Gastroesophageal sphincter (tissue), 4 donors: Measurements from ENCODE around the gene KCNG1. TPM values are rescaled to one million over a fixed set of nuclear protein-coding genes. Genes with fewer than 3 reads are reported as not detected.

Source experiments
- ATAC-seq: fragments of 150-250 bp; one replicate; pipeline ENCODE4 v1.9.1; 2016; ENCODE audit warnings: mild to moderate bottlenecking, moderate library complexity
- H3K27ac ChIP-seq, 4 donors: fragments of 200-600 bp; sonication (generic) in 3 of 4; 1 replicate in 3 of 4; 2 replicates in 1 of 4; pipeline ENCODE4 v1.5.1; 2016 to 2019
- H3K27me3 ChIP-seq: fragments of 200-600 bp; sonication (generic); one replicate; pipeline ENCODE4 v1.5.1; 2019
- H3K36me3 ChIP-seq, 2 donors: fragments of 200-600 bp; sonication (generic); one replicate each; pipeline ENCODE4 v1.5.1; 2019; ENCODE audit warnings: control low read depth in 1 of 2
- H3K4me1 ChIP-seq, 3 donors: fragments of 200-600 bp; sonication (generic); 1 replicate in 2 of 3; 2 replicates in 1 of 3; pipeline ENCODE4 v1.5.1; 2016 to 2019; ENCODE audit warnings: control low read depth in 2 of 3
- H3K4me3 ChIP-seq, 2 donors: fragments of 200-600 bp; sonication (generic); one replicate each; pipeline ENCODE4 v1.5.1; 2019; ENCODE audit warnings: mild to moderate bottlenecking in 1 of 2, moderate library complexity in 1 of 2
- H3K9me3 ChIP-seq, 3 donors: fragments of 200-600 bp; sonication (generic); one replicate each; pipeline ENCODE4 v1.5.1; 2017 to 2019; ENCODE audit warnings: control low read depth in 2 of 3
- EP300 ChIP-seq: sonication (generic); formaldehyde crosslinking; IDR thresholded peaks from one replicate; pipeline ENCODE4 v1.6.1; 2017; ENCODE audit warnings: antibody characterized with exemption, mild to moderate bottlenecking
- POLR2A ChIP-seq, 2 donors: fragments of 450-650 bp; IDR thresholded peaks; one replicate each; pipeline ENCODE4 v1.6.1; 2017; ENCODE audit warnings: antibody characterized with exemption in 2 of 2, mild to moderate bottlenecking in 2 of 2, moderate library complexity in 1 of 2
- POLR2AphosphoS5 ChIP-seq: sonication (generic); formaldehyde crosslinking; IDR thresholded peaks from one replicate; pipeline ENCODE4 v1.6.1; 2017; ENCODE audit warnings: antibody characterized with exemption
- WGBS, 2 donors: methylation state at CpG; one replicate each; pipeline ENCODE4 v1.1.5; 2018; ENCODE audit warnings: low coverage in 1 of 2; 5-methylcytosine and 5-hydroxymethylcytosine counted together
- total RNA-seq, 4 donors: library from RNA; depleted of rRNA; stranded (reverse); fragments of >200 nt; gene quantifications; one replicate each; pipeline ENCODE4 v1.1.0, GENCODE V29; 2016
- TF ChIP-seq, protein P1 (sequence below), 4 experiments: fragments of 200-600 bp in 2 of 4; fragments of 450-650 bp in 2 of 4; sonication (generic) in 1 of 4; IDR thresholded peaks; one replicate each; pipeline ENCODE4 v1.5.1; 2017 to 2019; ENCODE audit warnings: antibody characterized with exemption in 4 of 4, mild to moderate bottlenecking in 2 of 4, moderate library complexity in 2 of 4

KCNG1 gene
- total RNA-seq, 4 donors from 2014 or later = 0.35 to 0.46 (median 0.40) TPM; not detected in 1

- peaks cover 69% of the 10 kb centered on the region for H3K27me3 ChIP-seq
- no peak overlapping the region for H3K4me3 ChIP-seq
- WGBS, 2 donors = 2 to 5% methylated on average over 4 to 8 of the region's 13 CpGs
Measured at GRCh38 chr20:50987493-50988210, 35.3 kb downstream of the KCNG1 start.

GRCh38 chr20:50983321-50983720, 39.6 kb downstream of the KCNG1 start:
- ATAC-seq = no peak
- peaks cover 0 to 14% (median 0%) of the 10 kb centered on the region in 3 donors for H3K4me1 ChIP-seq
- H3K27me3 ChIP-seq = peaks cover 77% of the 10 kb centered on the region
- no peak for TF ChIP-seq EP300
- TF ChIP-seq POLR2AphosphoS5 = no peak
- no peak for TF ChIP-seq POLR2A (IDR thresholded peaks at IDR 0.05)
- TF ChIP-seq, protein P1, sequence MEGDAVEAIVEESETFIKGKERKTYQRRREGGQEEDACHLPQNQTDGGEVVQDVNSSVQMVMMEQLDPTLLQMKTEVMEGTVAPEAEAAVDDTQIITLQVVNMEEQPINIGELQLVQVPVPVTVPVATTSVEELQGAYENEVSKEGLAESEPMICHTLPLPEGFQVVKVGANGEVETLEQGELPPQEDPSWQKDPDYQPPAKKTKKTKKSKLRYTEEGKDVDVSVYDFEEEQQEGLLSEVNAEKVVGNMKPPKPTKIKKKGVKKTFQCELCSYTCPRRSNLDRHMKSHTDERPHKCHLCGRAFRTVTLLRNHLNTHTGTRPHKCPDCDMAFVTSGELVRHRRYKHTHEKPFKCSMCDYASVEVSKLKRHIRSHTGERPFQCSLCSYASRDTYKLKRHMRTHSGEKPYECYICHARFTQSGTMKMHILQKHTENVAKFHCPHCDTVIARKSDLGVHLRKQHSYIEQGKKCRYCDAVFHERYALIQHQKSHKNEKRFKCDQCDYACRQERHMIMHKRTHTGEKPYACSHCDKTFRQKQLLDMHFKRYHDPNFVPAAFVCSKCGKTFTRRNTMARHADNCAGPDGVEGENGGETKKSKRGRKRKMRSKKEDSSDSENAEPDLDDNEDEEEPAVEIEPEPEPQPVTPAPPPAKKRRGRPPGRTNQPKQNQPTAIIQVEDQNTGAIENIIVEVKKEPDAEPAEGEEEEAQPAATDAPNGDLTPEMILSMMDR (IDR thresholded peaks at IDR 0.05) = no peak
- no peak overlapping the region for H3K27ac ChIP-seq
- WGBS, 2 donors = 44 to 71% methylated on average over 2 of the region's 2 CpGs
- no peak overlapping the region for H3K4me3 ChIP-seq
- H3K9me3 ChIP-seq = no peaks in the 10 kb centered on the region
- H3K36me3 ChIP-seq = no peaks in the 10 kb centered on the region

More at GRCh38 chr20:50987493-50988210, 35.3 kb downstream of the KCNG1 start:
- TF ChIP-seq, protein P1 (IDR thresholded peaks at IDR 0.05) = peak; percentile 88 to 96 (median 90)
- TF ChIP-seq EP300 = no peak
- Histone ChIP-seq H3K9me3 (no peaks in the 10 kb centered on the region), H3K36me3 (no peaks in the 10 kb centered on the region), H3K4me1 (peaks cover 0 to 7% (median 0%) of the 10 kb centered on the region in 3 donors), H3K27ac (no peak overlapping the region)
- peak; percentile 95 for ATAC-seq

- WGBS, 2 donors = 13 to 22% methylated on average over 3 to 4 of the region's 4 CpGs
- no peak overlapping the region for H3K27ac ChIP-seq
- H3K27me3 ChIP-seq = peaks cover 87% of the 10 kb centered on the region
- peaks cover 0 to 8% (median 0%) of the 10 kb centered on the region in 3 donors for H3K4me1 ChIP-seq
- H3K36me3 ChIP-seq = no peaks in the 10 kb centered on the region
- H3K9me3 ChIP-seq = no peaks in the 10 kb centered on the region
- no peak for ATAC-seq
- TF ChIP-seq EP300 (no peak), POLR2AphosphoS5 (no peak), POLR2A (IDR thresholded peaks at IDR 0.05) (no peak)
- TF ChIP-seq, protein P1 (IDR thresholded peaks at IDR 0.05) = no peak
- H3K4me3 ChIP-seq = no peak overlapping the region
Measured at GRCh38 chr20:50982363-50982762, 40.5 kb downstream of the KCNG1 start.

GRCh38 chr20:50981714-50982048, 41.2 kb downstream of the KCNG1 start:
- Histone ChIP-seq H3K4me3 (no peak overlapping the region), H3K36me3 (no peaks in the 10 kb centered on the region), H3K27me3 (peaks cover 93% of the 10 kb centered on the region), H3K4me1 (peaks cover 0 to 8% (median 0%) of the 10 kb centered on the region in 3 donors), H3K9me3 (no peaks in the 10 kb centered on the region), H3K27ac (no peak overlapping the region)
- ATAC-seq = no peak
- 78 to 100% methylated on average over 1 to 3 of the region's 3 CpGs for WGBS, 2 donors
- TF ChIP-seq EP300 (no peak), POLR2A (IDR thresholded peaks at IDR 0.05) (no peak), POLR2AphosphoS5 (no peak)
- TF ChIP-seq, protein P1 (IDR thresholded peaks at IDR 0.05) = no peak
